Measurements from ENCODE around the gene C1QTNF5. TPM values are rescaled to one million over a fixed set of nuclear protein-coding genes. Genes with fewer than 3 reads are reported as not detected.
"Not testable (repeated sequence)": the region's sequence is repeated elsewhere in the genome, so short reads cannot be mapped to it uniquely, and the experiment has no call there.

Gene C1QTNF5
- not detected in 2 replicates for total RNA-seq (2014; rRNA removed; shearing (Covaris generic); ENCODE audit: low replicate concordance)

GRCh38 chr11:119340335-119341221, at the start of gene C1QTNF5:
C1QTNF5 (minus strand) TSS chr11:119340883; CDS start chr11:119340397, 486 bp downstream.
- peaks cover 21% of the 10 kb centered on the region for H3K36me3 ChIP-seq
- no peaks in the 10 kb centered on the region for H3K27me3 ChIP-seq
- no peak within 1 kb of the TSS for H3K4me3 ChIP-seq
- H3K9me3 ChIP-seq = no peaks in the 10 kb centered on the region
- DNase-seq = no peak

DNA sequence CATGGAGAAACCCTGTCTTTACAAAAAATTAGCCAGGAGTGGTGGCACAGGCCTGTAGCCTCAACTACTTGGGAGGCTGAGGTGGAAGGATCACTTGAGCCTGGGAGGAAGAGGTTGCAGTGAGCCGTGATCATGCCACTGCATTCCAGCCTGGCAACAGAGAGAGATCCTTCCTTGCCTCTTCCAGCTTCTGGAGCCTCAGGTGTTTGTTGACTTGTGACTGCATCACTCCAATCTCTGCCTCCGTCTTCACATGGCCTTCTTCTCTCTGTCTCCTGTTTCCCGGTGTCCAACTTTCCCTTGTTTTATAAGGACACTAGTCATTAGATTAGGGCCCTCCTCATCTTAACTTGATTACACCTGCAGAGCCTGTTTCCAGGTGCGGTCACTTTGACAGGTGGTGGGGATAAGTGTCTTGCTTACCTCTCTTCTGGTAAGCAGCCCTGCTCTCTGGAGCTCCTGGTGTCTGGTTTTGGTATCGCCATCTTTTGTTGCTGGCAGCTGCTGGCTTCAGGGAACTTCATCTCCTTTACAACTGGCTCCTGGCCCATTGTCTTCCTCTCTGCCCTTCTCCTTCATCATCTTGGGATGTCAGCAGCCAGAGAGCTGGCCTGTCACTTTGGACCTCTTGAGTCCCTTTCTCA, 49.0 kb upstream of the C1QTNF5 start:
- H3K9me3 ChIP-seq = no peaks in the 10 kb centered on the region
- H3K36me3 ChIP-seq = no peaks in the 10 kb centered on the region
- H3K4me3 ChIP-seq = no peak overlapping the region
- H3K27me3 ChIP-seq = no peaks in the 10 kb centered on the region
- no peak for DNase-seq

DNA sequence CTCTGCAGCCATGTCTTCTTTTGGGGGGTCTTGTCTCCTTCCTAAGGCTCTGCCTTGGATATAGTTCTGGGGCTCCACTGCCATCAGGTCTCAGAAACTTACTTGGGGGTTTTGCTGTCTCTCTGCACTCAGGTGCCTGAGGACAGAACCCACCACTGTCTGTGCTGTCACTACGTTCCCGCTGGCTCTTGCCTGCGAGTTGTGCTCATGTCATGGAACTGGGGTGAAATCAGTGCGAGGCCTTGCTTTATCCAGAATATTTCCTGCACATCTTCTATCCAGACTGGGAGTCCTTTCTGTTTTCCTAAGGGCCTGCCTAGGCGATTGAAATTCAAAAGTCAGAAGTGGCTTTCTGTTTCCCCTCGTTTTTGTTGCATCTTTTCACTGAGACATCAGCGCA, 47.4 kb upstream of the C1QTNF5 start:
- H3K36me3 ChIP-seq = no peaks in the 10 kb centered on the region
- DNase-seq = no peak
- no peaks in the 10 kb centered on the region for H3K9me3 ChIP-seq
- no peak overlapping the region for H3K4me3 ChIP-seq
- no peaks in the 10 kb centered on the region for H3K27me3 ChIP-seq

DNA sequence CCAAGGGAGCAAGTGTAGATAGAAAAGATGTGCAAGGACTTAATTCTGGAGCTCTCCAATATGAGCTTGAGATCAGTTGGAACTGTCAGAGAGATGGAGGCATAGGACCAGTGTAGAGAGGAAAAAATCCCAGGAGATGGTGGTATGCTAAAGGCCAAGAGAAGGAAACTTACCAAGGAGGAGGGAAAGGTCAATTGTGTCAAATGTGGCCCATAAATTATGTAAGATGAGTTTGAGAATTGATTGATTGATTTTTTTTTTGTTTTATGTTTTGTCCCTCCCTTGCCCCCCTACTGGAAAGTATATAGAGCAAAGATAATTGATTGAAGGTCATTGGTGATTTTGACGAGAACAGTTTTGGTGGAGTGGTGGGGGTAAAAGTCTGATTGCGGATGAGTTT, 43.6 kb upstream of the C1QTNF5 start:
- Histone ChIP-seq H3K36me3 (no peaks in the 10 kb centered on the region), H3K27me3 (no peaks in the 10 kb centered on the region), H3K9me3 (no peaks in the 10 kb centered on the region), H3K4me3 (no peak overlapping the region)
- DNase-seq = no peak

DNA sequence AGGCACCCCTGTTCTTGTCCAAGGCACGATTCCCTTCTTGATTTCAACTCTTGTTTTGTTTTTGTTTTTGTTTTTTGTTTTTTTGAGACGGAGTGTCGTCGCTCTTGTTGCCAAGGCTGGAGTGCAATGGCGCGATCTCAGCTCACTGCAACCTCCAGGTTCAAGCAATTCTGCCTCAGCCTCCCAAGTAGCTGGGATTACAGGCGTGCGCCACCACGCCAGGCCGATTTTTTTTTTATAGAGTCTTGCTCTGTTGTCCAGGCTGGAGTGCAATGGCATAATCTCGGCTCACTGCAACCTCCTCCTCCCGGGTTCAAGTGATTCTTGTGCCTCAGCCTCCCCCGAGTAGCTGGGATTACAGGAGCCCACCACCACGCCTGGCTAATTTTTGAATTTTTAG, 41.8 kb upstream of the C1QTNF5 start:
- not testable (repeated sequence) for H3K4me3 ChIP-seq, DNase-seq, H3K27me3 ChIP-seq, H3K36me3 ChIP-seq, H3K9me3 ChIP-seq

GRCh38 chr11:119382101-119382500, 41.4 kb upstream of the C1QTNF5 start:
- DNase-seq = no peak
- Histone ChIP-seq H3K9me3 (no peaks in the 10 kb centered on the region), H3K27me3 (no peaks in the 10 kb centered on the region), H3K36me3 (no peaks in the 10 kb centered on the region), H3K4me3 (peak overlapping the region; percentile 66)

DNA sequence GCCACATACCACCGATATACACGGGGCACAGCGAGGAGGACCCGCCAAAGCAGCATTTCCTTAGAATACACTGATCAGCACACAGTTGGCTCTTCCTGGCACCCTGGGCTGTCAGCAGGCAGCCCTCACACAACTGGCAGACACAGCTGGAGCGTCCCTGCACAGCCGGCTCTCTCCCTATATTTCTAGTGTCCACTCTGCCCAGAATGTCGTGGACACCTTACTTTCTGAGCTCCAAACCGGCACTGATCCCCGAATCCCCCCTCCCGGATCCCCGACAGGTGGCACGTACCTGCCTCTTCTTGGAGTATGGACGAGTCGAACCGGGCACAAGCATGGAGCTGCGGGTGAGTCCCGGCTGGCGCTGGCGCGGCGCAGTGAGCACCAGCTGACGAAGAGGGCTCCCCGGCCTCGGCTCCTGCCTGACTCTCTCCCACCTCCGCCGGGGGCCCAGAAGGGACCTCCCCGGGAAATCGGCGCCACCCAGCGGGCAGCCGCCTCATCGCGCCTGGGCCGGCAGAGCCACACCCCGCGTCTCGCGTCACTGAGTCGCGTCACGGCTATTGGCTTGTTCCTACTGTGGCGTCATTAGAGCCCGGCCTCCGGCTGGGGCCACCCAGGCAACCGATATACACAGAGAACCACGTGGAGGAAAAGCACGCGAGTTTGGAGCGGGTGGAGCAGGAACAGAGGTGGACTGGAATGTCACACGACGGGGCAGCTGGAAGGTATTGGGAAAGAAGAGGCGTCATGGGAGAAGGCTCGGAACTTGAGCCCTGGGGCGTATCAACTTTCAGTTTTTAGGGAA, 40.7 kb upstream of the C1QTNF5 start, which contains the start of gene USP2:
TSS of gene USP2 (minus strand) at position 510 of the 808 bp plus-strand sequence. CDS start 8,210 bp downstream, outside the sequence.
- peak within 1 kb of the TSS; percentile 66 for H3K4me3 ChIP-seq
- peak; percentile 93 for DNase-seq
- no peaks in the 10 kb centered on the region for H3K27me3 ChIP-seq
- H3K9me3 ChIP-seq = no peaks in the 10 kb centered on the region
- H3K36me3 ChIP-seq = no peaks in the 10 kb centered on the region

DNA sequence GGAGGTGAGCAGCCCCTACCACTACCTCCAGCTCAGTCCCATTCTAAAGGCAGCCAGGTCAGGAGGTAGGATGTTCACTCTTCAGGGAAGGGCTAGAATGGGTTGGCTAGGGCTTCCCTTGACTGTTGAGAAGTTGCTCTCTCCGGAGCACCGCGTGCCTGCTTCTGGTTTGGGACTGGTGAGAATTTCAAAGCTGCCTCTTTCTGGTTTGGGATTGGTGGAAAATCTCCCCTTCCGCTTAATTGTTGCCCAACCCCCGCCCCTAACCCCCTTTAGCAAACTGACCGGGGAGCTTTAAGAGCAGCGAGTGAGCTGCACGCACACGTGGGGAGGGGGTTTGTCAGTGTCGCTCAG, 40.1 kb upstream of the C1QTNF5 start:
- peak overlapping the region; percentile 66 for H3K4me3 ChIP-seq

DNA sequence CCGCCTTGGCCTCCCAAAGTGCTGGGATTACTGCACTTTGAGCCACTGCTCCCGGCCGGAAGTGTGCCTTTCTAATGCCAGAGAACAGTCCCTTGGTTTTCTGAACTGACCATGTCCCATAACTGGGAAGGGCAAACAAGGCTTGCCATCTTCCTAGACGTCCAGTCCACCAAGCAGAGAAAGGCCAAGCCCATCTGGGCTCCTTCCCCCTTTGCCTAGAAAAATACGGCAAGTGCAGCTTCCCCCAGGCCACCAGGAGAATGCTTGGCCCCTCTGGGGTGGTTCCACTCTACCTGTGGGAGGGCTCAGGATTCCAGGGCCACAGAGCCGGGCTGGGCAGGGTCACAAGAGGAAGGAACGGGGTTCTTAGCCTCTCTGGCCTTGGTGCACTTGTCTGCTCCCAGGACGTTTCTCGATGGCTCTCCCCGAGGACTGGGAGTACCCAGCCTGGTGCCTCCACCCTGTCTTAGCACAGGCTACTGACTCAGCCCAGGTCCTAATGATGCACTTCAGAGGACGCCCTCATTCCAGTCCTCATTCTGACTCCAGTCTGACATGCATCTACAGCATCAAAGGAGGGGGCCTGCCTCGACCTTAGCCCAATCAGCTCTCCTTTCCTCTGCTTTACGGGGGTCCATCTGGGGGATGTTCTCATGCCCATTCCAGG, 39.6 kb upstream of the C1QTNF5 start:
- Histone ChIP-seq H3K27me3 (no peaks in the 10 kb centered on the region), H3K9me3 (no peaks in the 10 kb centered on the region), H3K4me3 (peak overlapping the region; percentile 66), H3K36me3 (no peaks in the 10 kb centered on the region)
- no peak for DNase-seq

More for the DNA sequence above, 40.1 kb upstream of the C1QTNF5 start:
- DNase-seq = no peak
- Histone ChIP-seq H3K9me3 (no peaks in the 10 kb centered on the region), H3K27me3 (no peaks in the 10 kb centered on the region), H3K36me3 (no peaks in the 10 kb centered on the region)

DNA sequence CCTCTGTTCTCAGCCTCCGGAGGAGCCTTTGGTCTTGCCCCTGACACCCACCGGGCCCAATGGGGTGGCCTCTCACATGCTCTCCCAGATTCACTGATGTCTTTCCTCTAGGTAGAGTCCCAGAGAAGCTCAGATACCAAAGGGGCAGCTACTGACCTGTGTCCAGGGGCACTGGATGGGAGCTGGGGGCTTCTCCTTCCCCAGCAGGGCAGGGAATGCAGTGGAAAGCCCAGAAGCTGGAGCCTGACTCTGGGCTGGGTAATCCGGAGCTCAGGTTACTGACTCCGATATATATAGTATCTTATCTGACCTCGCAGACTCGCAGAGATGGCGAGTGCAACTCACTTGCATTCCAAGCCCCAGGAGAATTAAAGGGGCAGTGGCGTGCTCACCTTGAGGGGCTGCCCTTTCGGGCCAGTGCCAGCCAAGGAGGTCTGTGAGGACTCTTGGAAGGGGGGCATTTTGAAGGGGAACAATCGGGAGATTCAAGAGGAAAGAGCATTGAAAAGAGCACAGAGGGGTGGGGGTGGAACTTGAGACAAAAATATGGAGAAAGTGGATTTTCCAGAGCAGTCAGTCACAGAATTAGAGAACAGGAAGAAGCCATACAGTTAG, 38.3 kb upstream of the C1QTNF5 start:
- no peak for DNase-seq
- H3K36me3 ChIP-seq = no peaks in the 10 kb centered on the region; the same call in 1 of the 2 replicates
- H3K4me3 ChIP-seq = no peak overlapping the region
- H3K27me3 ChIP-seq = no peaks in the 10 kb centered on the region
- H3K9me3 ChIP-seq = no peaks in the 10 kb centered on the region

DNA sequence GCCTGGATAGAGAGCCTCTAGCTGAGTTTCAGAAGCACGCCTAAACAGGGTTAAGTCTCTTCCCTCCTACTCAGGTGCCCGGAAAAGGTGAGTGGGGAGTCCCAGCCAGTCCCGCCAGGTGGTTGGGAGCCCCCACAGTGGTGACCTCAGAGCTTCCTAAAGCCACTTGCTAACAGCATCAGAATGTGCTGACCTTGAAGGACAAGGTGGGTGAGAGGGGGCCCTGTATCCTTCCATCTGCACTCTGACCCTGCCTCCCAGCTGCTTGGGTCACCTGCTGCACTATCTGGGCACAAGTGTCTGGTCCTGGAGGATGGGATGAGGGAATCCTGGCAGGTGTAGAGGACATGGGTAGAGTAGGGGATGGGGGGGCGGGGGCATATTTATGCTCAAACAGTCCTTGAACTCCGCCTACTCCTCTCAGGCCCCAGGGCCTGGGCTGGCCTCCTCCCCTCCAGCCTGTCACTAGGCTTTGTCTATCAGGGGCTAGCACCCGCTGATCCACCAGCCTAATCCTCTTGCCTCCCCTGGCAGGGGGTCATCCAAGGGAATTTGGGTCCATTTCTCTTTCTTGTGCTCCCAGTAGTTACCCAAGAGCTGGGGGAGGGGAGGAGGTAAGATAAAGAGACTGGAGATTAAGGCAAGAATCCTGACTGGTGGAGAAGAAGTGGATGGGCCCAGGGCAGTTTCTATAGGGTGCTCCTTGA, 37.4 kb upstream of the C1QTNF5 start:
- H3K4me3 ChIP-seq = no peak overlapping the region
- no peaks in the 10 kb centered on the region for H3K9me3 ChIP-seq
- DNase-seq = no peak
- H3K36me3 ChIP-seq = no peaks in the 10 kb centered on the region; the same call in 1 of the 2 replicates
- no peaks in the 10 kb centered on the region for H3K27me3 ChIP-seq

GRCh38 chr11:119377112-119377901, 36.6 kb upstream of the C1QTNF5 start:
- Histone ChIP-seq H3K27me3 (no peaks in the 10 kb centered on the region), H3K36me3 (peaks cover 5% of the 10 kb centered on the region; the same call in 1 of the 2 replicates), H3K9me3 (no peaks in the 10 kb centered on the region), H3K4me3 (no peak overlapping the region)
- DNase-seq = no peak

DNA sequence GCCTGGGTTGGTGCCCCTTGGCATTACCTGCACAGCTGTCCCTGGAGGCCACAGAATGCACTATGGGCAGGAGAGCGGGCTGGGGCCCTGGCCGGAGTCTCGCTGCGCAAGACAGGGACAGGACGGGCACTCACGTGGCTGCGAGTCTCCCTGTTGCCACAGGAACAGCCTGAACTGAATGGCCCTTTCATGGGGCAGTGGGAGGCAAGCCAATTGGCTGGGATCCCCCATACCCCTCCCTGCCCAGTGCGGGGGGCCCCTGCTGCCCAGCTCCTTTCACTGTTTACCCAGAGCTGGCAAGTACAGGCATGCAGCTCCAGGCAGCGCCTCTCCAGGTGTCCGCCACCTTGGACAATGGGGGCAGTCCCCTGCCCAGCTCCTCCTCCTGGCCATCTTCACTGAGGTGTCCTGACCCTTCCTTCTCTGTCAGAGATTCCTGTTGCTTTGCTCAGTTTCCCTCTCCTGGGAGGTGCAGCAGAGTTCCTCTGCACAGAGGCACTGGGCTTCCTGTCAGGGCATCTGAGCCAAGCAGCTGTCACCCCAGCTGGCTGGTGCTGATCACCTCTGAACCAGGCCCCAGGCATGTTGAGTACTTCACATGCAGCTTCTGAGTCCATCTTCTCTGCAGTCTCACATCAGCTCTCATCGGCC, 35.6 kb upstream of the C1QTNF5 start:
- no peaks in the 10 kb centered on the region for H3K9me3 ChIP-seq
- no peak overlapping the region for H3K4me3 ChIP-seq
- H3K27me3 ChIP-seq = no peaks in the 10 kb centered on the region
- peaks cover 9% of the 10 kb centered on the region for H3K36me3 ChIP-seq
- no peak for DNase-seq

DNA sequence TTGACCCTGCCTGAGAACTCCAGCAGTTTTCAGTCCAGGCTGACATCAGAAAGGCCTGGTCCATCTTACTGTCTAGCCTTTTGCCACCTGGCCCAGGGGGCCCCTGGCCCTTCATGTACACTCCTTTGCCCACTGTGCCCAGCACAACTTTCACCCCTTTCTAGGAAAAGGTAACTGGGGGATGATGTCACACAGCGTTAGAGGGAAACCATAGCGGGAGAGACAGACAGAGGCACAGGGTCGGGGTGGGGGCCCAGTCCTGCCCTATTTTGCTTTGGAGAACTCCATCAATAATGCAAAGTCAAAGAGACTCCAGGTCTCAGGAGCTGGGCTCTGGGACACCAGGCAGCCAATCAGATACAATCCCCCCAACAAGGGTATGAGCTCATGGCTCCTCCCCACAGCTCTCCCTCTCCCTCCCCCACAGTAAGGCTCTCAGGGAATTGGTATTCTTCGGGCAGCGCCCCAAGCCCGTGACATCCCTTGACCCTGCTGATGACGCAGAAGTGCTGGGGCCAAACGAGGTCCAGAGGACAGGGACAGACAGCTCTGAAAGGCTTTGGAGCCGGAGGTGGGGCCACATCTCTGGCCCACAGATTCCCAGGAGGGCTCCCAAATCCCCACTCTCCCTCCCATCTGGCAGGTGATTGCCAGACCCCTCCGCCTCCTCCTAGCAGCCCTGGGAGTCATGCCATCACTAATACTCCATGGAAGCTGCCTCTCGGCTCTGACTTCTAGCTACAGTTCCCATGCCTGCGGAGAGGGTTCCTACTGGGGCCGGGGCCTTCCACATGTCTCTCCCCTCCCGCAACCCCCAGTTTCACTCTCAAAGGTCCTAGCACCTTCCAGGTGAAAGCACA, 34.9 kb upstream of the C1QTNF5 start:
- Histone ChIP-seq H3K9me3 (no peaks in the 10 kb centered on the region), H3K4me3 (no peak overlapping the region), H3K27me3 (no peaks in the 10 kb centered on the region), H3K36me3 (peaks cover 9% of the 10 kb centered on the region)
- no peak for DNase-seq
